GM18498 (cell line): ENCODE measurements around the gene PCDHGC4.
A peak's percentile ranks its signal among the peaks of the same experiment; 100 is the strongest.

ENCODE experiments used
- ATAC-seq: cut with Tn5 transposase; IDR thresholded peaks from one replicate; pipeline ENCODE4 v1.9.1; 2021; ENCODE audit warnings: mild to moderate bottlenecking, moderate library complexity; ENCODE audit not compliant: unreplicated experiment

The PCDHGC4 gene

GRCh38 chr5:141511771-141512325 lies 27.0 kb downstream of the PCDHGC4 start:
- no peak for ATAC-seq

- ATAC-seq, result peak; percentile 17
Measured at GRCh38 chr5:141512390-141512910, 27.6 kb downstream of the PCDHGC4 start.

- no peak for ATAC-seq
Measured at GRCh38 chr5:141512911-141513626, 28.2 kb downstream of the PCDHGC4 start.

GRCh38 chr5:141513627-141514329 lies 28.9 kb downstream of the PCDHGC4 start:
- ATAC-seq, result peak; percentile 43

GRCh38 chr5:141514330-141515133 lies 29.7 kb downstream of the PCDHGC4 start:
- peak; percentile 21 for ATAC-seq

- ATAC-seq, result no peak
Measured at GRCh38 chr5:141515141-141515540, 30.3 kb downstream of the PCDHGC4 start.

- ATAC-seq, result no peak
Measured at GRCh38 chr5:141515946-141516671, 31.3 kb downstream of the PCDHGC4 start.

GRCh38 chr5:141516672-141517025 lies 31.8 kb downstream of the PCDHGC4 start:
- ATAC-seq, result no peak

- ATAC-seq, result no peak
Measured at GRCh38 chr5:141517312-141517711, 32.5 kb downstream of the PCDHGC4 start.

- no peak for ATAC-seq
Measured at GRCh38 chr5:141517880-141518617, 33.2 kb downstream of the PCDHGC4 start.

- ATAC-seq, result no peak
Measured at GRCh38 chr5:141518618-141519015, 33.8 kb downstream of the PCDHGC4 start.

- no peak for ATAC-seq
Measured at GRCh38 chr5:141519605-141520565, 35.1 kb downstream of the PCDHGC4 start.

GRCh38 chr5:141521244-141521781 lies 36.5 kb downstream of the PCDHGC4 start:
- ATAC-seq, result no peak

- ATAC-seq, result no peak
Measured at GRCh38 chr5:141522301-141522700, 37.5 kb downstream of the PCDHGC4 start.

- no peak for ATAC-seq
Measured at GRCh38 chr5:141523991-141524390, 39.2 kb downstream of the PCDHGC4 start.

GRCh38 chr5:141524604-141525597 lies 40.1 kb downstream of the PCDHGC4 start:
- peak; percentile 73 for ATAC-seq

- ATAC-seq, result no peak
Measured at GRCh38 chr5:141525653-141526052, 40.8 kb downstream of the PCDHGC4 start.
